CD4-positive, alpha-beta T cell treated with Interferon alpha-2 for 1 hour (primary cell): ENCODE results near the gene IFNAR1.
"Not testable (repeated sequence)": the region's sequence is repeated elsewhere in the genome, so short reads cannot be mapped to it uniquely, and the experiment has no call there.

Experiments
- DNase-seq, 2 donors: peaks; one replicate each; pipeline ENCODE4 v3.0.0-alpha.2; 2020 to 2022

Gene IFNAR1

GRCh38 chr21:33379934-33380333 is 55.2 kb downstream of the IFNAR1 start:
- DNase-seq = peak in 1 of 2 donors; percentile 62

DNA sequence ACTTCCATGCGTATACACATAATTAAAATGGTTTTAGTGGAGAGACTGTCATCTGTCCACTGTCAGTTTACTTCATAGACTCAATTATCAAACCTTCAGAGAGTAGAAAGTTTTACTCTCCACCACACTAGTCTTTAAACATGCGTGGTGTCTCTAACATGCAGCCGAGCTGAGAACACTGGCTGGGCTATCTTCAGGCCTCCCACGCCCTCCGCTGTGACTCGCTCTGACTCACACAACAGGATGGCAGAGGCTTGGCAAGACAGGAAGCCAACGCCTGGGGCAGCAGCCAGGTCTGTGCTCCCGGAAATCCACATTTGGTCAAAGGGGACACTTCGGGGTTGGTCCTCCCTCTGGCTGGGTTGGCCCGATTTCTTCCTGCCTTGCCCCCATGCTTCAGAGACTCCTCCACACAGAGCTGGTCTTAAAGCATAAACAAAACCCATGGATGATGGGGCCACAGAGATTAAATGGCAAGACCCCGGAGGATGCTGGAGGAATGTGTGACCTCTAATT is 55.8 kb downstream of the IFNAR1 start:
- peak; percentile 88 for DNase-seq

GRCh38 chr21:33381381-33381780 is 56.6 kb downstream of the IFNAR1 start:
- DNase-seq = not testable (repeated sequence)

DNA sequence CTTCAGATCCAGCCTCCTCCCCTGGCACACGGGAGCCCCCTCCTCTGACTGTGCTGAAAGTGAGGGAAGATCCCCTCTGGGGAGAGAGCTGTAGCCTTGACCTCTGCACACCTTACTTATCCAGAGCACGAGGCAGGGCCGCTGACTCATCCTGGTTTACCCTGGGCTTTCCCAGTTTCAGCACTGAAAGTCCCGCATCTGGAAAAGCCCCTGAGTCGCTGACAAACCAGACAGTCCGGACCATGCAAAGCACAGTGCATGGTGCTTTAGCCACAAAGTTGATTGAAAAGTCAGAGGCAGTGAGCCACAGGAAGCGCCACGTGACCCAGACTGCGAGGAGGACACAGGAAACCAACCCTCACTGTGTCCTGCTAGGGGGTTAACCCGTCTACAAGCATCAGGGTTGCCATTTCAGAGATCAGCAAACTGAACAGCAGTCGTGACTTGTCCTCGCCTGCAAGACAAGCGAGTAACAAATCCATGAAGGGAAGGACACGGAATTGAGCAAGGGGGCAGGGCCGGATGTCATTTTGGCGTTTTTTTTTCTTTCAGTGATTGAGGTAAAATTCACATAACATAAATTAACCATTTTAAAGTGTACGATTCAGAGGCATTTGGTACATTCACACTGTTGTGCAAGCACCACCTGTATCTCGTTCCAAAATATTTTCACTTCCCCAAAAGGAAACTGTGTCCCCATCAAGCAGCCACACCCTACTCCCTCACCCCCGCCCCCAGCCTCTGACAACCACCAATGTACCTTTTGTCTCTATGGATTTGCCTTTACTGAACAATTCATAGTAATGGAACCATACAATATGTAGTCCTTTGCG is 58.5 kb downstream of the IFNAR1 start:
- peak; percentile 77 to 83 for DNase-seq

GRCh38 chr21:33384841-33385331 is 60.1 kb downstream of the IFNAR1 start:
- peak; percentile 51 to 82 for DNase-seq

- no peak for DNase-seq
These were observed 61.5 kb downstream of the IFNAR1 start for GRCh38 chr21:33386222-33386784.

DNA sequence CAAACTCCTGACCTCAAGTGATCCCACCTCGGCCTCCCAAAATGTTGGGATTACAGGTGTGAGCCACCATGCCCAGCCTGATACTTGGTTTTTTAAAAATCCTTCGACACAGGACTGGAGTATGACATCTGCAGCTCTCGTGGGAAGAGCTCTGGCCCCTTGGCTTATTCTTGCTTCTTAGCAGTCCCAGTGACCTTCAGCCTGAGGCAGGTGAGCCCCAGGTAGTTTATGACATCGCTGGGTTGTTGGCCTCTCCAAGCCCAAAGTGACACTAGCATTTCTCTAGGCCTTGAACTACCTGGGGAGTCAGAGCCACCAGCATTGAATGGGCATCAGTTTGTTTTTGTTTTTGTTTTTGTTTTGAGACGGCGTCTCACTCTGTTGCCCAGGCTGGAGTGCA is 62.5 kb downstream of the IFNAR1 start:
- no peak for DNase-seq

DNA sequence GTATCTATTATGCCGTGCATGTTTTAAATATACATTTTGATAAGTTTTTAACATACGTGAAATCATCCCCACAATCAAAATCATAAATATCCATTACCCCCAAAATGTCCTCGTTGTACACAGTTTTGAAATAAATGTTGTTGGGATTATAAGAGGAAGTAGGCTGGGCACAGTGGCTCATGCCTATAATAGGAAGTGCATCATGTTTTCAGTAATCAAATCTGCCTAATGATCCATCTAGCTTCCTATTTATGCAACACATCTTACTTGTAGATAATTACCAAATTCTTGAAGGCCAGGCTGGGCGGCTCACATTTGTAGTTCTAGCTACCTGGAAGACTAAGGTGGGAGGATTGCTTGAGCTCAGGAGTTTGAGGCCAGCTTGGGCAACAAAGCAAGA is 63.4 kb downstream of the IFNAR1 start:
- no peak for DNase-seq

DNA sequence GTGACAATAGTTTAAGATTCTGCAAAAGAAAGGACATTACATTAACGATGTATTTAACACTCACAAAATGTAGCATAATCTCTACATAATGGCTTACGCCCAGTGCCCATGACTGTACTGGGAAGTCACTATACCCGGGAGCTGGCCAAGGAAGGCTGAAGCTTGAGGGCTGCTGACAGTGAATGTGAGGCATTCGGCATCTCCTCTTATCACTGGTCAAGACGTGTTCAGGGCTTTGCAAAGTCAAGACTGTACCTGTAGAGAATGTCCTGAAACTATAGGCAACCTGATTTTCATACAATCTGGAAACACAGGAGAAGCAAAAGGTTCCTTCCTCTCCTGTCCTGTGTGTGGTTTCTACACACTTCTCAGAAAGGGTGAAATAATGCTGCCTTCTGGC is 65.7 kb downstream of the IFNAR1 start:
- DNase-seq = no peak

- DNase-seq = no peak
These were observed 66.9 kb downstream of the IFNAR1 start for GRCh38 chr21:33391656-33392055.

DNA sequence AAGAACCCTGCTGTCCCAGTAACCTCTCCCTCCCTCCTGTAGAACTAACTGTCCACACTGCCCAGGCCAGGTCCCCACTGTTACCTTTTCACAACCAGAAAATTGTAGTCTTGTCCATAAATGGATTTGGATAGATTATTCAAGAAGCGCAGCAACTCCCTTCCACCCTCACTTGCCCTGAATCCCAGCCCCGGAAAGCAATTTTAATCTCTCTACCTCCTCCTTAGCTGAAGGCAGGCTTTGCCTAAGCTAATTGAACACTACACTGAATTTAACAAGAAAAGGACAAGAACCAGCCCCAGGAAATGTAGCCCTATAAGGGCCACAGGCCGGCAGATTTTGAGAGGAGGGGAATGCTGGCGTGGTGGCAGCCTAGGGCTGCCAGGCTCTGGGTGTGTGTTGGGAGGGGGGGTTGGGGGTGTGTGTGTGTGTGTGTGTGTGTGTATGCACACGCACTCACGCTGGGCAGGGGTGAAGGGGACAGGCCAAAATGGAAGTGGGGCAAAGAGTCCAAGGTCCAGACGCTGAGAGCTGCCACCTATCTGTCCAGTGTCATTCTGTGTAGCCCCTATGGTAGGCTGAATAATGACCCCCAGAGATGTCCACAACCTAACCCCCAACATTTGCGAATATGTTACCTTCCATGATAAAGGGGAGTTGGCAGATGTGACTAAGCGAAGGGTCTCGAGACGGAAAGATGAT is 67.7 kb downstream of the IFNAR1 start:
- DNase-seq = no peak

GRCh38 chr21:33393348-33393747 is 68.6 kb downstream of the IFNAR1 start:
- DNase-seq = no peak

- DNase-seq = peak in 1 of 2 donors; percentile 65
These were observed 69.5 kb downstream of the IFNAR1 start for GRCh38 chr21:33394260-33394659.

GRCh38 chr21:33395891-33396331 is 71.1 kb downstream of the IFNAR1 start:
- DNase-seq = no peak

DNA sequence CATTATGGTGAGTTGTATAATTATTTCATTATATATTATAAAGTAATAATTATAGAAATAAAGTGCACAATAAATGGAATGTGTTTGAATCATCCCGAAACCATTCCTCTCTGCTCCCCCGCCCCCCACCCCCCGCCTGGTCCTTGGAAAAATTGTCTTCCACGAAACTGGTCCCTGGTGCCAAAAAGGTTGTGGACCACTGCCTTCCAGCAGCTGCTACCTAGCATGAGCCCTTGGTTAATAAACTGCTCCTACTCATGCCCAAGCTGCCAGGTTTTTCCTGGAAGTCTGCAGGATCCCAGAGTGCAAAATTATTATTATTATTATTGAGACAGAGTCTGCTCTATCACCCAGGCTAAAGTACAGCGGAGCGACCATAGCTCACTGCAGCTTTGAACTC is 71.7 kb downstream of the IFNAR1 start:
- DNase-seq = no peak

DNA sequence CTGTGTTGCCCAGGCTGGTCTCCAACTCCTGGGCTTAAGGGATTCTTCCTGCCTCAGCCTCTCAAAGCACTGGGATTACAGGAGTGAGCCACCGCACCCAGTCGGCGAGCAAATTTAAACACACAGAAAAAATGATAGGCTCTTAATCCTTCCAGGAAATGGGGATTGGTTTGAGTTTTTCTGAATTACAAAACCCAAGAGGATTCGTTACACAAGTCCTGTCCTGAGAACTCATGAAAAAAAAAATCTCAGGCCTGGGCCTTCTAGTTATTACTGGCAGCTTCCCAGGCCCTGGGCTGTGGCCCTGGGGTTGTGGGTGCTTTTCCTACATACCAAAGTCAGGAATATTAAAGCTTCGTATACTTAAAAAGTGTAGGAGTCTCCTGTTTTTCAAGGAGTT is 72.2 kb downstream of the IFNAR1 start:
- DNase-seq = no peak

DNA sequence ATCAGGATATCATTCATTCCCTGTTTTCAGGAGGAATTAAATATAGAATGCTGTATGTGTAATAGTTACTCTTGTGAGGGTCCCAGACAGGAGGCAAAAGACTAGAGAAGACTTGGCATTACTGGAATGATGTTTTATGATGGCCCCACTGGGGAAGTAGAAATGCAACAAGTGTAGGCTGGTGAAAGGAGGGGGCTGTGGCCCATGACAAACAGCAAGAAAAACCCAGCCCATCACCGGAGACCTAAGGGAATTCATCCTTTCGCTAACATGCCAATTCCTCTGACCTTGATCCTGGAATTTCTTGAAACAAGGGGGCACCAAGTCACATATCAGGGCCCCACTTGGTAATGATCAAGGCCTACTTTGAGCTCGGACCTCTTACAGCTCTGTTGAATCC is 72.9 kb downstream of the IFNAR1 start:
- no peak for DNase-seq

DNA sequence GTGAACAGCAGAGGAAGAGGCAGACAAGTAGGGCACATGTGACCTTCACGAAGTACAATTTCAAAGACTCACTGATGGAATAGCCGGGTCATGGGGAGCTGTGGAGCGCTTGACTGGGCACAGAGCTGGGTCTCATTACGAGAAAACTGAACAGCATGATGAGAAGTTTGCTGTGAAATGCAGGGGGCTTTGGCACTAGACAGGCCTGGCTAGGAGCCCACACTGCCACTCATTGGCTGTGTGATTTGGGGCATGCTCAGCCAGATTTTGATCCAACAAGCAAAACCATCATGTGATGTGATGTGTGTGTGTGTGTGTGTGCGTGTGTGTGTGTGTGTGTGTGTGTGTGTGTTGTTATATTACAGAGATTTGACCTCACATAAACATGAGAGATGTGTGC is 73.6 kb downstream of the IFNAR1 start:
- DNase-seq = no peak

DNA sequence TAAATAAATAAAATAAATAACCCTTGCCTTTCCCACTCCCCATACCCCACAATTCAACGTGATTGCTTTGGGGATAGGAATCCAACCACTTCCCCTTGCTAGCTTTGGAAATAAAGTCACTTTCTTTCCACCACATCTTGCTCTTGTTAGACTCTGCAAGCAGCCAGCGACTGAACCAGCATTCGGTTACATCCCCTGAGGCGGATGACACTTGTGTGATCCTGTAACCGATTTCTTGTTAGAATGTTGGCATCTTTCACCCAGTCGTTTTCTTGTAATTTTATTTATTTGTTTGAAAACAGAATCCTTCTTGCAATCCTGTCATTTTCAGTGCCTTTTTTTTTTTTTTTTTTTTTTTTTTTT is 76.8 kb downstream of the IFNAR1 start:
- DNase-seq = no peak

DNA sequence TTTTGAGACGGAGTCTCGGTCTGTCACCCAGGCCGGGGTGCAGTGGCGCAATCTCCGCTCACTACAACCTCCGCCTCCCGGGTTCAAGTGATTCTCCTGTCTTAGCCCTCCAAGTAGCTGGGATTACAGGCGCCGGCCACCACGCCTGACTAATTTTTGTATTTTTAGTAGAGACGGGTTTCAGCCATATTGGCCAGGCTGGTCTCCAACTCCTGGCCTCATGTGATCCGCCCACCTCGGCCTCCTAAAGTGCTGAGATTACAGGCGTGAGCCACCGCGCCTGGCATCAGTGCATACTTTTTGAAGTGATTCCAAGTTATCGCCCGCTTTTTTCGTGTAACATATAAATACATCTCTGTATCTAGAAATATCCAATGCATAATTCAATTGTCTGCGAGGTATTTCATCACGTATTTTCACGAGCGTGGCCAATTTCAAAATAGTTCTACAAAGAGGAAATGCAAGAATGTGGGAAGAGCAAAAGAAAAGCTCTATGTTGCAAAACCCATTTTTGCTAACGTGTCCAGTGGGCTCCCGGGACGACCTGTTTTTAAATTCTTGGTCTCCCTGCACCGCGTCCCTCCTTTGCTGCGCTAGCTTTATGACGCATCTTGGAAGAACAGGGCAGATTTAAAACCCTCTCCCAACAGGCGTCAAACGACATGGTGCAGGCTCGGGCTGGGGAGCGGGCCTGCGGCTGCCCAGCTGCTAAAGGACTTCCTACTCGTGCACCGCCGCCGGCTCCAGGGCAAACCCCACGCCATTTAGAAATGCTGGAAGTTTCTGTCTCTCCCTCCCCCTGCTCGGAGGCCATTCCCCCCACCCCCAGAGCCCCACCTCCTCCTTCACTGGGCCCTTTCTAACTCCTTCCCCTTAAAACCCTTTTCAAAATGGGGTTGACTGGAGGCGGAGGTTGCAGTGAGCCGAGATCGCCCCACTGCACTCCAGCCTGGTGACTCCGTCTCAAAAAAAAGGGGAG is 77.5 kb downstream of the IFNAR1 start:
- peak; percentile 35 to 67 for DNase-seq

DNA sequence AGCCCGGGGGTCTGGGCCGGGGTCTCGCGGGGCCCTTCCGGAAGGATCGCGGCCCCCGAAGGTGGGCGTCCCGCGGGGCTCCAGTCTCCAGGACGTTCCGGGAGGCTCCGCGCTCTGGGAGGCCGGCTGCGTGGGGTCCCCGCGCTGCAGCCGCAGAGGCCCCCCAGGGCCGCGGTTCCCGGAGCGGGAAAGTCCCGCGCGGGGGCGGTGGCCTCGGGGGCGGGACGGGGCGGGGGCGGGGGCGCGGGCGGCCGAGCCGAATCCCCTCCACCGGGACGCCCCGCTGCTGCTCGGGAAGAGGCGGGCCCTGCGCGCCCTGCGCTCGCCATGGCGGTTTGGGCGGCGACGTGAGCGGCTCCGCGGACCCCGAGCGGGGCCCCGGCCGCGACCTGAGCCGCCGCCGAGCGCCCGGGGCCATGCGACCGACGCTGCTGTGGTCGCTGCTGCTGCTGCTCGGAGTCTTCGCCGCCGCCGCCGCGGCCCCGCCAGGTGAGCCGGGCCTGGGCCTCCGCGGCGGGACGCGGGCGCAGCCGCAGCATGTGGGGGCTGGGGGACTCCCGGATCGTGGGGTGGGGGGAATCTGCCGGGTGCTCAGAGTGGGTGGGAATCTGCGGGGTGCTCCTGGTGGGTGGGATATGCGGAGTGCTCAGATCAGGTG is 78.5 kb downstream of the IFNAR1 start, which contains the start of gene IFNGR2:
Gene IFNGR2 (plus strand): TSS at position 286 of the 658 bp plus-strand sequence. CDS start 131 bp downstream, at position 417.
- peak; percentile 52 to 56 for DNase-seq
